Measurements from ENCODE around the gene CECR2.

DNA sequence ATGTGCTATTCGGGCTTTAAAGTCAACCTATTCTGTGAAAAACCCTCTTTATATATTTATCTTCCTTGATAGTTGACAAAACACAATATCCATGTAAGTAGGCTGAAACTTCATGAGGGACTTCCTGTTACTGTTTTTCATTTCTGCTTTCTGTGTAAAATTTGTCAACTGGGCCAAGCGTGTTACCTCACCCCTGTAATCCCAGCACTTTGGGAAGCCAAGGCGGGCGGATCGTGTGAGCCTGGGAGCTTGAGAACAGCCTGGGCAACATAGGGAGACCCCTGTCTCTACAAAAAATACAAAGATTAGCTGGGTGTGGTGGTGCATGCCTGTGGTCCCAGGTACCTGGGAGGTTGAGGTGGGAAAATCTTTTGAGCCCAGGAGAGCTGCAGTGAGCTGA, 127.6 kb downstream of the CECR2 start:
- TF ChIP-seq HDAC2 (IDR thresholded peaks at IDR 0.05), result no peak
- no peak for TF ChIP-seq ZNF24 (IDR thresholded peaks at IDR 0.05)
- TF ChIP-seq YY1 (IDR thresholded peaks at IDR 0.05; ENCODE audit: low read depth, low read length), result no peak
- TF ChIP-seq, protein P1, sequence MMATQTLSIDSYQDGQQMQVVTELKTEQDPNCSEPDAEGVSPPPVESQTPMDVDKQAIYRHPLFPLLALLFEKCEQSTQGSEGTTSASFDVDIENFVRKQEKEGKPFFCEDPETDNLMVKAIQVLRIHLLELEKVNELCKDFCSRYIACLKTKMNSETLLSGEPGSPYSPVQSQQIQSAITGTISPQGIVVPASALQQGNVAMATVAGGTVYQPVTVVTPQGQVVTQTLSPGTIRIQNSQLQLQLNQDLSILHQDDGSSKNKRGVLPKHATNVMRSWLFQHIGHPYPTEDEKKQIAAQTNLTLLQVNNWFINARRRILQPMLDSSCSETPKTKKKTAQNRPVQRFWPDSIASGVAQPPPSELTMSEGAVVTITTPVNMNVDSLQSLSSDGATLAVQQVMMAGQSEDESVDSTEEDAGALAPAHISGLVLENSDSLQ (IDR thresholded peaks at IDR 0.05), result no peak
- TF ChIP-seq, protein P2, sequence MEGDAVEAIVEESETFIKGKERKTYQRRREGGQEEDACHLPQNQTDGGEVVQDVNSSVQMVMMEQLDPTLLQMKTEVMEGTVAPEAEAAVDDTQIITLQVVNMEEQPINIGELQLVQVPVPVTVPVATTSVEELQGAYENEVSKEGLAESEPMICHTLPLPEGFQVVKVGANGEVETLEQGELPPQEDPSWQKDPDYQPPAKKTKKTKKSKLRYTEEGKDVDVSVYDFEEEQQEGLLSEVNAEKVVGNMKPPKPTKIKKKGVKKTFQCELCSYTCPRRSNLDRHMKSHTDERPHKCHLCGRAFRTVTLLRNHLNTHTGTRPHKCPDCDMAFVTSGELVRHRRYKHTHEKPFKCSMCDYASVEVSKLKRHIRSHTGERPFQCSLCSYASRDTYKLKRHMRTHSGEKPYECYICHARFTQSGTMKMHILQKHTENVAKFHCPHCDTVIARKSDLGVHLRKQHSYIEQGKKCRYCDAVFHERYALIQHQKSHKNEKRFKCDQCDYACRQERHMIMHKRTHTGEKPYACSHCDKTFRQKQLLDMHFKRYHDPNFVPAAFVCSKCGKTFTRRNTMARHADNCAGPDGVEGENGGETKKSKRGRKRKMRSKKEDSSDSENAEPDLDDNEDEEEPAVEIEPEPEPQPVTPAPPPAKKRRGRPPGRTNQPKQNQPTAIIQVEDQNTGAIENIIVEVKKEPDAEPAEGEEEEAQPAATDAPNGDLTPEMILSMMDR (IDR thresholded peaks at IDR 0.05 in 2 of 3, conservative IDR thresholded peaks at IDR 0.05 in 1 of 3; ENCODE audit: control insufficient read depth in 2 of 3, extremely low read depth in 1 of 3, insufficient read depth in 1 of 3, low read depth in 3 of 3, low read length in 3 of 3), result no peak
- TF ChIP-seq, protein P3, sequence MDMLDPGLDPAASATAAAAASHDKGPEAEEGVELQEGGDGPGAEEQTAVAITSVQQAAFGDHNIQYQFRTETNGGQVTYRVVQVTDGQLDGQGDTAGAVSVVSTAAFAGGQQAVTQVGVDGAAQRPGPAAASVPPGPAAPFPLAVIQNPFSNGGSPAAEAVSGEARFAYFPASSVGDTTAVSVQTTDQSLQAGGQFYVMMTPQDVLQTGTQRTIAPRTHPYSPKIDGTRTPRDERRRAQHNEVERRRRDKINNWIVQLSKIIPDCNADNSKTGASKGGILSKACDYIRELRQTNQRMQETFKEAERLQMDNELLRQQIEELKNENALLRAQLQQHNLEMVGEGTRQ (IDR thresholded peaks at IDR 0.05; ENCODE audit: borderline replicate concordance, low read depth, low read length), result no peak
- no peak for TF ChIP-seq ZNF207 (IDR thresholded peaks at IDR 0.05; ENCODE audit: borderline replicate concordance)
- TF ChIP-seq MXI1 (IDR thresholded peaks at IDR 0.05; ENCODE audit: low read depth, low read length), result no peak
- no peak for TF ChIP-seq YBX1 (IDR thresholded peaks at IDR 0.05)
